Measurements from ENCODE around the gene HIVEP1.

The HIVEP1 gene

DNA sequence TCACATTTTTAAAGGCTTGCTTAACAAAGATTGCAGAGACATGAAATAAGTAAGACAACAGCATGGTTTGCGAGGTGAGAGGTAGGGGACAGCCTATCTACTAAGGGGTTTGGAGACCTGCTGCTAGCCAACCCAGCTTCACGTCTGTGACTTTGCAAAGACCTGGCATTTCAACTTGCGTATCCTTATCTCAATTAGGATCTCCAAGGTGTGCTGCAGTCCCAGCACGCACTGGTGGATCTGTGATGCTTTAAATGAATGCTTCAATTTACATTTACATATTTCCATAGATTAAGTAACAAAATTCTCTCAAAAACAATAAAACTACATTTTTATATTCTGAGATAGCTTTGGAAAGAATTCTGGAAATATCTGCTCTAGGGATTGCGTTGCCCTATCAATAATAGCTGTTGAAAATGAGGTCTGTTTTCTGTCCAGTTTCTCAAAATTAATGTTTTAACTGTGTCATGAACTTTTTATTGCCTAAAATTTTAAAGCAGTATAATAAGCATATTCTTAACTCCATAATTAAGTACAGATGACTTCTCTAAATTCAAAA is 153.7 kb downstream of the HIVEP1 start:
- H3K4me3 ChIP-seq (ENCODE audit: control insufficient read depth, low read depth, low read length), result no peak overlapping the region
- TF ChIP-seq, protein P1, sequence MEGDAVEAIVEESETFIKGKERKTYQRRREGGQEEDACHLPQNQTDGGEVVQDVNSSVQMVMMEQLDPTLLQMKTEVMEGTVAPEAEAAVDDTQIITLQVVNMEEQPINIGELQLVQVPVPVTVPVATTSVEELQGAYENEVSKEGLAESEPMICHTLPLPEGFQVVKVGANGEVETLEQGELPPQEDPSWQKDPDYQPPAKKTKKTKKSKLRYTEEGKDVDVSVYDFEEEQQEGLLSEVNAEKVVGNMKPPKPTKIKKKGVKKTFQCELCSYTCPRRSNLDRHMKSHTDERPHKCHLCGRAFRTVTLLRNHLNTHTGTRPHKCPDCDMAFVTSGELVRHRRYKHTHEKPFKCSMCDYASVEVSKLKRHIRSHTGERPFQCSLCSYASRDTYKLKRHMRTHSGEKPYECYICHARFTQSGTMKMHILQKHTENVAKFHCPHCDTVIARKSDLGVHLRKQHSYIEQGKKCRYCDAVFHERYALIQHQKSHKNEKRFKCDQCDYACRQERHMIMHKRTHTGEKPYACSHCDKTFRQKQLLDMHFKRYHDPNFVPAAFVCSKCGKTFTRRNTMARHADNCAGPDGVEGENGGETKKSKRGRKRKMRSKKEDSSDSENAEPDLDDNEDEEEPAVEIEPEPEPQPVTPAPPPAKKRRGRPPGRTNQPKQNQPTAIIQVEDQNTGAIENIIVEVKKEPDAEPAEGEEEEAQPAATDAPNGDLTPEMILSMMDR (conservative IDR thresholded peaks at IDR 0.05; ENCODE audit: control insufficient read depth, insufficient read depth, low read depth, low read length), result no peak
- DNase-seq (ENCODE audit: low read depth), result no peak

- TF ChIP-seq, protein P1 (conservative IDR thresholded peaks at IDR 0.05; ENCODE audit: control insufficient read depth, insufficient read depth, low read depth, low read length), result no peak
- DNase-seq (ENCODE audit: low read depth), result no peak
- no peak overlapping the region for H3K4me3 ChIP-seq (ENCODE audit: control insufficient read depth, low read depth, low read length)
Observed at GRCh38 chr6:12169377-12169776, 157.3 kb downstream of the HIVEP1 start.

DNA sequence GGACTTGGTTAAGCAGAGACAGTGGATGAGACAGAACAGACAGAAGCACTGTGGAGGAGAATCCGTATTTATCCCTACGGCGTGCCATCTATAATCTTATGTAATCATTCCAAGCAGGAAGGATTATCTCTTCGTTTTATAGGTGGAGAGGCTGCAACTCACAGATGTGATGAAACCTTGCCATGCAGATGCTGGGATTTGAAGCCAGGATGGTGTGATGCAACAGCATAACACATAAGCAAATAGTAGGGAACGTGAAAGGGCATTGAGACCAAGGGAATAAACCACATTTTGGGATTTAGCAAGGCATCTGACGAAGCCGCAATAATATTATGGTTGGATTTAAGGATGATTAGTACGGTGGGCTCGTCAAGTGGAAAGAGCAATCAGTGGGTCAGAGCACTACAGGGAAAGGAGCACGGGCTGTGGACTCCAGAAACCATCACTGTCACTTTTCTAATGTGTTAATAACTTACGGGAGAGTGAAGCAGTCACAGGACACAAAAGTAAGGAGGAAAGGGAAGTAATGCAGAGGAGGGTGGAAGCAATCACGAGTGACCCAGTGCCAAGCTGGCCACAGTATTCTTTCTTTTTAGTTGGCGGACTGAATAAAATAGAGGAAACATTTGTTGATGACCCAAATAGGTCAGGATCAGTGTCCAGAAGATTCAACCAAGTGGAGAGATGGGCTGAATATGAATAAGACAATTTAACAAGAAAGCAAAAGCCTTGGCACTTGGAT is 158.4 kb downstream of the HIVEP1 start:
- no peak overlapping the region for H3K4me3 ChIP-seq (ENCODE audit: control insufficient read depth, low read depth, low read length)
- TF ChIP-seq, protein P1 (conservative IDR thresholded peaks at IDR 0.05; ENCODE audit: control insufficient read depth, insufficient read depth, low read depth, low read length), result no peak
- peak; percentile 48 for DNase-seq (ENCODE audit: low read depth)

DNA sequence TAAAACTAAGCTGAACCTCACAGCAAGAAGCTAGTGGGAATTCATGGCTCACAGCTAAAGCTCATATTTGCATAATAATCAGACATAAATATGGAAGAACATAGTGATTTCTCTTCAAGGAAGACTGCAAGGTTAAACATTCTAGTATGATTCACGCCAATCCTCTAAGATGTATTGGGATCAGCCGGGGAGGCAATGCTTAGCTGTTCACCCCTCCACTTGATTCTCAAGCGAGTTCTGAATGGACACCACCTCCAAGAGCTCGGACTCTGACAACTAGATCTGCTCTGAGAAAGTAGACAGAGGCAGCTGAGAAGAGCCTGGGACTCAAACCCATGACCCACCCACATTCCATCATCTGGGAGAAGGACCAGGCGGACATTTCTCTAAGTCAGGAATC is 159.6 kb downstream of the HIVEP1 start:
- DNase-seq (ENCODE audit: low read depth), result no peak
- H3K4me3 ChIP-seq (ENCODE audit: control insufficient read depth, low read depth, low read length), result no peak overlapping the region
- TF ChIP-seq, protein P1 (conservative IDR thresholded peaks at IDR 0.05; ENCODE audit: control insufficient read depth, insufficient read depth, low read depth, low read length), result no peak

DNA sequence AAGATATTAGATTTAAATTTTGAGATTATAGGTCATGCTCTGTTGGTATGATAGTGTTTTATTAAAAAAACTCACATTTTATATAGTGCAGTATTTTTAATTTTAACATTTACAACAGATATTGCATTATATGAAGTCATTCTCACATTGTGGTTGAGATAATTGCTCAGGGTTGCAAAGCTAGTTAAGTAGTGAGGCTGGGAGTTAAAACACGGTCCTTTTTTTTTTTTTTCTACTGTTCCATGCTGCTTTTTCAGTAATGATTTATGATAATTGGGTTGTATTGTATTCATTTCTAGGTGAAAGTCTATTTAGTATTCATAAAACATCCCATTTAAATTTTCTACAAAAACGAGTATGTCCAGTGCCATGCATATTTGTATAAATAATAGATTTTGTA is 160.5 kb downstream of the HIVEP1 start:
- TF ChIP-seq, protein P1 (conservative IDR thresholded peaks at IDR 0.05; ENCODE audit: control insufficient read depth, insufficient read depth, low read depth, low read length), result no peak
- DNase-seq (ENCODE audit: low read depth), result no peak
- no peak overlapping the region for H3K4me3 ChIP-seq (ENCODE audit: control insufficient read depth, low read depth, low read length)

DNA sequence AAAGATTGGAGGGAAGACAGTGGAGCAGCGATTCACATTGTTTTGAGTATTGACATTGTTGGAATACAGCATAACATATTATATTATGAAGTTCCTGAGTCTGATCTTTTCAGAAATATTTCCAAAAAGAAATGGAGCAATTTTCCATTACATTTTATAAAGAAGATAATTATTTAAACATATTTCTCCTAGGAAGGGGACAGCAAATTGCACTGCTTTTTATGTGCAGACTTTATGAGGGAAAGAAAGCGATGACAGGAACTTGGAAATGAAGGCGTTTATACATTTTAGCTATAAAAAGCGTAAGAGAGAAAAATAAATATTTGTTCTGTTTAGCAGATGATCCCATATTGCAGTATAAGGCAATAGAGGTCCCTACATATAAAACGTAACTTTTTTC is 161.1 kb downstream of the HIVEP1 start:
- DNase-seq (ENCODE audit: low read depth), result no peak
- TF ChIP-seq, protein P1 (conservative IDR thresholded peaks at IDR 0.05; ENCODE audit: control insufficient read depth, insufficient read depth, low read depth, low read length), result no peak
- H3K4me3 ChIP-seq (ENCODE audit: control insufficient read depth, low read depth, low read length), result no peak overlapping the region

Measured in fibroblast of mammary gland (primary cell).